Measurements from ENCODE around the gene UNC93B1.

The UNC93B1 gene

DNA sequence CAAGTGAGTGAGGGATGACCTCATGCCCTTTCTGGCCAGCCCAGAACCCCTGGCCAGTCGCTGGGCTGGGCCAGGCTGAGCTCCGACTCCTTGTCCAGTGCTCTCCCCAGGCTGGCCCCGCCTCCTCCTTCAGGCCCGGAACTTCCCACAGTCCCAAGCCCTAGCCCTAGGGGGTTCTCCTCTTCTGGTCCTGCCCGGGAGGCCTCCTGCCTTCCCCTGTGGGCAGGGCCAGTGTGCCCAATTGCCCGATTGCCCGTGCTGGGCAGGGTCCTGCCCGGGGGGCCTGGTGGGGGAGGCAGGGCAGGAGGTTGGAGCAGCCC lies 39.1 kb upstream of the UNC93B1 start:
- peaks cover 34% of the 10 kb centered on the region for H3K4me1 Mint-ChIP-seq
- DNase-seq (no peak), ATAC-seq (no peak)
- H3K27me3 Mint-ChIP-seq: no peaks in the 10 kb centered on the region
- H3K9me3 Mint-ChIP-seq: no peaks in the 10 kb centered on the region
- H3K4me3 Mint-ChIP-seq: no peak overlapping the region
- H3K27ac Mint-ChIP-seq: no peak overlapping the region

DNA sequence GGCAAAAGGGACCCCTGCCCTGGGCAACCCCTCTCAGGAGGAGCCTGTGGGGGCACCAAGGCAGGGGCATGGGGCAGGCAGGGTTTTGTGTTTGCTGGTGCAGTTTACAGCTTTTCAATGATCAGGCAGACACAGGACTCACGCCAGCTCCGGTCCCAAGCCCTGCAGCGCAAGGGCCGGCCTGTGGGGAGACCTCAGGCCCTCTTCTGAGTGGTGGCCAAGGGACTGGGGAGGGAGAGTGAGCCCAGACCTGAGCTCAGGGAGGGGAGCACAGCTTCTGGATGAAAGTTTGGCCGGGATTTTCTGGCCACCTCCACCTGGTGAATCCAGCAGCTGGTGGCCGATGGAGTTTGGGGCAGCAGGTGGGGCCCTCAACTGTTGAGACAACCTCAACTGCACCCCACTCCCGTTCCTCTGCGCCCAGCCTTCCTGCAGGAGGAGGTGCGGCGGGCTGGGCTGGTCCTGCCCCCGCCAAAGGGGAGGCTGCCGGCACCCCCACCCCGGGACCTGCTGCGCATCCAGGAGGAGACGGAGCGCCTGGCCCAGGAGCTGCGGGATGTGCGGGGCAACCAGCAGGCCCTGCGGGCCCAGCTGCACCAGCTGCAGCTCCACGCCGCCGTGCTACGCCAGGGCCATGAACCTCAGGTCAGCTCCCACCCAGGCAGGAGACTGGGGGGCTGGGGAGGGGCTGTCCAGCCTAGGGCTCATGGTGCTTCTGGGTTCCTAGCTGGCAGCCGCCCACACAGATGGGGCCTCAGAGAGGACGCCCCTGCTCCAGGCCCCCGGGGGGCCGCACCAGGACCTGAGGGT lies 38.5 kb upstream of the UNC93B1 start:
- no peaks in the 10 kb centered on the region for H3K9me3 Mint-ChIP-seq
- H3K27ac Mint-ChIP-seq: no peak overlapping the region
- H3K4me3 Mint-ChIP-seq: no peak overlapping the region
- DNase-seq (no peak), ATAC-seq (no peak)
- H3K27me3 Mint-ChIP-seq: no peaks in the 10 kb centered on the region
- H3K4me1 Mint-ChIP-seq: peaks cover 40% of the 10 kb centered on the region

DNA sequence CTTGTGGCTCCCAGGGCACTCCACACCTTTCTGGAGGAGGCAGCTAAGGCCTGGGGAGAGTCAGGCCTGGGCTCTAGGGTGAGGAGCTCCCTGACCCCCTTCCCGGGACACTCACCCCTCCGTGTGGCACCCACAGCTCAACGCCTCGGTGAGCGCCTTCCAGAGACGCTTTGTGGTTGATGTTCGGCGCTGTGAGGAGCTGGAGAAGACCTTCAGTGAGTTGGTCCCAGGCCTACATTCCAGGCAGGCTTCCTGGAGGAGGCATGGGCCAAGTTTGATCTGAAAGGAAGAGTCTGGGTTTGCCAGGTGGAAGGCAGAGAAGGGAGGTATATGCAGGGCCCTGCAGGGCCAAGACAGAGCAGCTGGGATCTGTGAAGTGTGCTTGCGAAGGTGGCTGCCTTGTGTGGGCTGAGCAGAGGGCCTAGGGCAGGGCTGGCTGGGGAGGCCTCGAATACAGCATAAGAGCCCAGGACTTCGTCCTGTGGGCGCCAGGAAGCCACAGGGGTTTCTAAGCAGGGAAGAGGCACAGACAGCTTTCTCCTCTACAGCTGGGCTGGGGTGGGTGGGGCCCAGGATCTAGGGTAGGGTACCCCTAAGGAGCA lies 37.8 kb upstream of the UNC93B1 start:
- H3K9me3 Mint-ChIP-seq: no peaks in the 10 kb centered on the region
- DNase-seq (no peak), ATAC-seq (no peak)
- peak overlapping the region in 1 of 2 donors; percentile 41 for H3K4me3 Mint-ChIP-seq
- no peaks in the 10 kb centered on the region for H3K27me3 Mint-ChIP-seq
- H3K27ac Mint-ChIP-seq: peak overlapping the region in 1 of 2 donors; percentile 74
- H3K4me1 Mint-ChIP-seq: peaks cover 47% of the 10 kb centered on the region

DNA sequence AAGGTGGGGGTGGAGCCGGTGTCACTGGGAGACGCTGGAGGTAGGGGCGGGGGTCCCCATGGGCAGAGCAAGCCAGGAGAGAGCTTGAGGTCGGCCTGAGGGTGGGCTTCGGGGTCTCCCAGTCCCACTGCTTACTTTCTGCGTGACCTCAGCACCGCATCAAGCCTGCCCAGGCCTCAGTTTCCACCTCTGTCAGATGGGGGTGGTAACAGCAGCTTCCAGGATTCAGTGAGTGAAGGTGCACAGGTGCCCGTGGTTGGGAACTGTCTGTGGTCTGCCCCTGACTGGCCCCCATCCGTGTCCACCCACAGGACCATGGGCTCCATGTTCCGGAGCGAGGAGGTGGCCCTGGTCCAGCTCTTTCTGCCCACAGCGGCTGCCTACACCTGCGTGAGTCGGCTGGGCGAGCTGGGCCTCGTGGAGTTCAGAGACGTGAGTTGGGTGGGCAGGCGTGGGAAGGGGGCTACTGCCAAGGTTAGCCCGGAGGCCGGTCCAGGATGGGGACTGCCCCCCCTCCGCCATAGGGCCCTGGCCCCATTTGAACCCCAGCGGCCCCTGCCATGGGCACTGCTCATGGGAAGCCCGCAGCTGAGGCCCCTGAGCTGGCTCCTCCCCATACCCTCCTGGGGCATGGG lies 37.2 kb upstream of the UNC93B1 start:
- H3K27ac Mint-ChIP-seq: peak overlapping the region in 1 of 2 donors; percentile 99
- no peaks in the 10 kb centered on the region for H3K27me3 Mint-ChIP-seq
- H3K4me3 Mint-ChIP-seq: peak overlapping the region; percentile 92 to 93
- H3K9me3 Mint-ChIP-seq: no peaks in the 10 kb centered on the region
- no peak for ATAC-seq
- peaks cover 53% of the 10 kb centered on the region for H3K4me1 Mint-ChIP-seq
- no peak for DNase-seq

DNA sequence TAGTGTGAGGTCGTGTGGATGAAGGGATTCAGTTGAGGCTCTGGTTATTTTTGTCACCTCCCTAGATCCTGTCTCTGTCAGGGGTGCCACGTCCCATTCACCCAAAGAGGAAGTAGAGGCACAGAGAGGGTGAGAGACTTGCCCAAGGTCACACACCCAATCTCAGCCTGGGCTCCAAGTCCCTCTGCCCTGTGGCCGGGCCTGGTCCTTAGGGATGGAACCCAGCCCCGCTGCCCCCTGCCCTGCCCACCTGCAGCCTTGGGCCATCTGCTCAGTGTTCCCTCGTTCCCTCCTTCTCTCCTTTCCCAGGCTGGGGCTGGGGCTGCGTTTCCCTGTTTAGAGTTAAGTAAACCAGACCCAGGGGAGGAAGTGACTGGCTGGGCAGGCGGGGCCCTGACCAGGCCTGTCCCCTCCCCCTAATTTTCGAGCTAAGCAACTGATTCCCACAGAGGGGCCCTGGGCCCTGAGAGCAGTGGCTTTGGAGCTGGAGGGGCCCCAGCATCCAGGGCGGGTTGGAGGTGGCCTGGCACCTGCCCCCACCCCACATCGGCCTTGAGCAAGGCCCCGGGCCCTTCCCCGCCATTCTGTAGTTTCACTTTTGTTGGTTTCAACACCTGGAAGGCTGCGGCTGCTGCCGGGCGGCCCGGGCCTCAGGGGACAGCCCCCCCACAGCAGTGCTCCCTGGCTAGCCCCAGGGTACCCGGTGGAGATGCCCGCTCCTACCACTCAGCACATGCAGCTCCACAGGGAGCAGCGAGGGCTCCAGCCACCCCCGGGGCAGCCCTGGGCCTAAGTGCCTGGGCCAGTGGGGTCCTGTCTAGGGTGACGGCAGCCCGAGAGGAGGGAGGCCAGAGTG lies 36.4 kb upstream of the UNC93B1 start:
- DNase-seq: peak; percentile 55 to 75
- Mint-ChIP-seq H3K4me3 (peak overlapping the region; percentile 92 to 93), H3K9me3 (no peaks in the 10 kb centered on the region), H3K4me1 (peaks cover 58% of the 10 kb centered on the region), H3K27me3 (no peaks in the 10 kb centered on the region), H3K27ac (peak overlapping the region; percentile 90 to 99)
- peak; percentile 75 for ATAC-seq

DNA sequence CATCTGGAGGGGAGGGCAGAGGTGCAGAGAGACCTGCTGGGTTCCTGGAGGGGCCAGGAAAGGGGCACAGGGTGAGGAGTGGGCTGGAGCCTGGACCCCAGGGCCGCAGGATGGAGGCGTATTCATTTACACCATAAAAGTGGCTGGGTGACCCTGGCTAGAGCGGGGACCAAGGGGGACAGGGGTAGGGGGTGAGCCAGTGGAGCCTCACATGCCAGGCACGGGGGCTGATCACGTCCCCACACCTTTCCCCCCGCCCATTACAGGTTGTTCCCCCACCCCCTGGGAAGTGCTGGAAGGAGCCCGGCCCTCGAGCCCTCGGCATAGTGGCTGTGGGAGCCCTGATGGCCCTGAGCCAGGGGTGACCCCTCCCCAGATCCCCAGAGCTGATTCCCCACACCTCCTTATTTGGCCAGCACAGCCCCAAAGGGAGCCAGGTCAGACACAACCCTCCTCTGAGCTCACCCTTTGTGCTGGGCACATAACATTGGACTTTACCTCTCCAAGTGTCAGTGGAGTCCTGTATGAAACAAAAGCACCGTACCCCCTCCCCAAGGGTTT lies 35.7 kb upstream of the UNC93B1 start:
- ATAC-seq (peak; percentile 6), DNase-seq (peak in 1 of 2 donors; percentile 19)
- peak overlapping the region; percentile 90 to 99 for H3K27ac Mint-ChIP-seq

DNA sequence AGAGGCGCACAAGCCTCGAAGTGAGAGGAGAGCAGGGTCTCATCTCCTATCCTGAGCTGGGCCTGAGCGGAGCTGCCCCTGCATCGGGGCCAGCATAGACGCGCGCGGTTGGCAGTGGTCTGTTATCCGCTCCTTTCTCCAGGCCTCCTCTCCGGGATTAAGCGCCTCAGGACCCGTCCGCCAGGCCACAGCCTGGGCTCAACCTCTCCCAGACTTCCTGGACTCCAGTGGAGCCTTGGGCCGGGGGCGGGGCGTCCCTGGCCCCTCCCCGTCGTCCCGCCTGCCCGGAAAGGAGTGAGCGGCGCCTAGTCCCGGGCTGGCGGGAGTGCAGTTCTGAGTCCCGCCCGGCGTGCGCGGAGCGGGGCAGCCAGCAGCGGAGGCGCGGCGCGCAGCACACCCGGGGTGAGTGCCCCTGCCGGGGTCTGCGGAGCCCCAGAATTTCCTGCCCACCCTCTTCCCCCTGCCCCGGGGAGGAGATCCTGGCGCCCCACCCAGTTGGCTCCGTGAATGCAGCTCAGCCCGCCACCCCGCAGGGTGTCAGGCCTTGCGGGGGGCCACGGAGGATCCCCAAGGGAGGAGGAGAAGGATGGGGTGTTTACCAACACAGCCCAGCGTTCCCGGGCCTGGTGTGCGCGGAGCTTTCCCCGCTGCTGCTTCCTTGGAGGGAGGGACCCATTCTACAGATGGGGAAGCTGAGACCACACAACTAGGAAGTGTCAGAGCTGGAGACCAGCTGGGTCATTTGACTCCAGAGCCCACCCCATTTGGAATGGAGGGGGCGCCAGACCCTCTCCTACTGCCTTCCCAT lies 35.0 kb upstream of the UNC93B1 start, which contains the start of gene TCIRG1:
TSS of gene TCIRG1 (plus strand) at position 308 of the 808 bp plus-strand sequence. CDS start 2,247 bp downstream, outside the sequence.
- Mint-ChIP-seq H3K27ac (peak within 1 kb of the TSS; percentile 90 to 99), H3K27me3 (no peaks in the 10 kb centered on the region), H3K9me3 (no peaks in the 10 kb centered on the region), H3K4me3 (peak within 1 kb of the TSS; percentile 92 to 93), H3K4me1 (peaks cover 58% of the 10 kb centered on the region)
- DNase-seq (peak; percentile 56 to 58), ATAC-seq (peak; percentile 61)

More for the DNA sequence above, 35.7 kb upstream of the UNC93B1 start:
- no peaks in the 10 kb centered on the region for H3K9me3 Mint-ChIP-seq
- no peaks in the 10 kb centered on the region for H3K27me3 Mint-ChIP-seq
- peak overlapping the region; percentile 92 to 93 for H3K4me3 Mint-ChIP-seq
- H3K4me1 Mint-ChIP-seq: peaks cover 58% of the 10 kb centered on the region

DNA sequence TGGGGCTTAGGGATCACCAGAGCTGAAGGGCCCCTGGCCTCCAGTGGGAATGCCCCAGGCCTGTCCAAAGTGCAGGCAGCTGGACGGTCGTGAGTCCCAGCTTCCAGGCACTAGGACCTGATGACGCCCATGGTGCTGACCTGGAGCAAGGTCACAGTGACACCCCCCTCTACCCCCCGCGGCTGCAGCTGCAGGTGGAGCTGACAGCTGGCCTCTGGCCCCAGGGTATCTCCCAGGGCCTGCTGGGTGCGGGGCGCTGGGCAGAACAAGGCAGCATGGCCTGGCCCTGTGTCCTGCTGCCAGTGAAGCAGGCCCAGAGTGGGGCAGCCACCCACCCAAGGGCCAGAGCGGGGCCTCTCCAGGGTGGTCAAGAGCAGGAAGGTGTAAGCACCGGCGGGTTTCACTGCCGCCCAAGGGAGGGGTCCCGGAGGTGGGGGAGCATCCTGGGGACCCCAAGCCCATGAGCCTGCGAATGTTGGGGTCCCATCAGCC lies 34.4 kb upstream of the UNC93B1 start:
- DNase-seq (no peak), ATAC-seq (no peak)
- Mint-ChIP-seq H3K27me3 (no peaks in the 10 kb centered on the region), H3K27ac (no peak overlapping the region), H3K4me1 (peaks cover 58% of the 10 kb centered on the region), H3K4me3 (peak overlapping the region; percentile 92 to 93), H3K9me3 (no peaks in the 10 kb centered on the region)

DNA sequence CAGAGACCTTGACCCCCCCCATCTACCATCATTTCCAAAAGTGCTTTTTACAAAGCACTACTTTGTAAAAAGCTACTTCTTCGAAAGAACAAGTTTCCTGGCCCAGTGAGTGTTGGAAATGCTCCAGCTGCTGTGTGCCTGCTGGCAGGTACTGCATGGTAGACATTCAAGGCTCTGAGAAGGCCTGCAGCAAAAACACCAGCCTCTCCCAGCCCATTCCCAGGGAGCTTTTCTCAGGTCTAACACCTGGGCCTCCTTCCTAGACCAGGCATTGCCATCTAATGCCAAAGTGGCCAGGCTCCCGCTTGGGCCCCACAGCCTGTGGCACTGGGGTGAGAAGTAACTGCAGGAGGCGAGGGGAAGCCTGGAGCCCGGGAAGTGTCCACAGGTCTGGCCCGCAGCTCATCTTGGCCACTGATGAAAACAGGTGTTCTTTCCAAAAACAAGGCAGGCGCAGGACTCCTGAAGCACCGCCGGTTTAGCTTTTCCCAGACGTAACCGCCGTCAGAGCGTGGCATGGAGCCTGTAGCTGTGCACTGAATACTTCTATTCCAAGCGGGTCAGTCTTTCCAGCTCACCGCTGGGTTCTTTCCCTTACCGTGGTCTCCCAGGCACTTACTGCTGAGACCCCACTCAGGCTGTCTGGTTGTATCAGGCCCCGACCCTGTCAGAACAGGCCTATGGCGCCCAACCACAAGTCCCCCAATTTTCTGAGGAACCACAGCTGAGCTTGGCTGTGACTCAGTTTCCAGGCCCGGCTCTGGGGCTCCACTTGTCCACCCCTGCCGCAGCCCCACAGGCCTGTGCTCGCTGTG lies 33.7 kb upstream of the UNC93B1 start:
- no peaks in the 10 kb centered on the region for H3K9me3 Mint-ChIP-seq
- H3K4me3 Mint-ChIP-seq: peak overlapping the region; percentile 19 to 66
- peak overlapping the region; percentile 92 to 98 for H3K27ac Mint-ChIP-seq
- ATAC-seq (no peak), DNase-seq (no peak)
- no peaks in the 10 kb centered on the region for H3K27me3 Mint-ChIP-seq
- peaks cover 58% of the 10 kb centered on the region for H3K4me1 Mint-ChIP-seq

DNA sequence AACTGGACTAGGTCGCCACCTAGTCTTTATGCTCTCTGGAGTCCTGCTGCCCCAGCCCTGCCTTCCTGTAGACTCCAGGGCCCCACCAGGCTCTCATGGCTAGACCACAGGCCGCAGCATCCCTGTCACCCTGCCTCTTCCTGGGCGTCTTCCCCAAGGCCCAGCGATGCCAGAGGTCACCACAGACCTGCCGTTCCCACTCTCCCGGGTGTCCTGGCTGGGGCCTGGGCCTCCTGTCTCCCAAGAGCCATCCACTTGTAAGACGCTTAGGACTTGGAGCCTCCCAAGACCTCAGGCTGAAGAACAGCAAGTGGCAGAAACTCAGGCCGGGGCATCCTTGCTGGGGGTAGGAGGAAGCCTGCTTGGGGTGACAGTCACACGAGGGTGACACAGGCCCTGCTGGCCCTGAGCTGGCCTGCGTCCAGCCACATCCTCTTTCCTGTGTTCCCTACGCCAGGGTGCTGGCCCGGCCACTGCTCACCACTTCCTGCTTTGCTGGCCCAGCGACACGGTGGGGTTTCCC lies 32.9 kb upstream of the UNC93B1 start:
- Mint-ChIP-seq H3K4me3 (peak overlapping the region; percentile 65 to 66), H3K9me3 (no peaks in the 10 kb centered on the region), H3K27me3 (no peaks in the 10 kb centered on the region), H3K27ac (peak overlapping the region; percentile 92 to 98), H3K4me1 (peaks cover 59% of the 10 kb centered on the region)
- DNase-seq (peak; percentile 18 to 57), ATAC-seq (peak; percentile 49)

DNA sequence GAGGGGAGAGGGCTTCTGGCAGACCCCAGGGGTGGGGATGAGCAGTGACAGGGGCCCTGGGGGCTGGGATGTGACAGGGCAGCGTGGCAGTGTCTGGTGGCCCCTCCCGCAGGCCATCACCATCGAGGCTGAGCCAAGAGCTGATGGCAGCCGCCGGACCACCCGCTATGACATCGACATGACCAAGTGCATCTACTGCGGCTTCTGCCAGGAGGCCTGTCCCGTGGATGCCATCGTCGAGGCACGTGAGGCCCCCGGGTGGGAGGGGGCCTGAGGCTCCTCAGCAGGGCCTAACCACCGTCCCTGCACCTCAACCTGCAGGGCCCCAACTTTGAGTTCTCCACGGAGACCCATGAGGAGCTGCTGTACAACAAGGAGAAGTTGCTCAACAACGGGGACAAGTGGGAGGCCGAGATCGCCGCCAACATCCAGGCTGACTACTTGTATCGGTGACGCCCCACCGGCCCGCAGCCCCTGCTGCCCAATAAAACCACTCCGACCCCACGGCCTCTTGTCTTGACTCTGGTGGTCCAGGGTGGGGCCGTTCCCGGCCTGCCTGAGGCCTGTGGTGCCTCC lies 32.3 kb upstream of the UNC93B1 start:
- H3K27me3 Mint-ChIP-seq: no peaks in the 10 kb centered on the region
- no peaks in the 10 kb centered on the region for H3K9me3 Mint-ChIP-seq
- peaks cover 60% of the 10 kb centered on the region for H3K4me1 Mint-ChIP-seq
- H3K27ac Mint-ChIP-seq: peak overlapping the region in 1 of 2 donors; percentile 98
- H3K4me3 Mint-ChIP-seq: no peak overlapping the region
- no peak for DNase-seq
- ATAC-seq: no peak

DNA sequence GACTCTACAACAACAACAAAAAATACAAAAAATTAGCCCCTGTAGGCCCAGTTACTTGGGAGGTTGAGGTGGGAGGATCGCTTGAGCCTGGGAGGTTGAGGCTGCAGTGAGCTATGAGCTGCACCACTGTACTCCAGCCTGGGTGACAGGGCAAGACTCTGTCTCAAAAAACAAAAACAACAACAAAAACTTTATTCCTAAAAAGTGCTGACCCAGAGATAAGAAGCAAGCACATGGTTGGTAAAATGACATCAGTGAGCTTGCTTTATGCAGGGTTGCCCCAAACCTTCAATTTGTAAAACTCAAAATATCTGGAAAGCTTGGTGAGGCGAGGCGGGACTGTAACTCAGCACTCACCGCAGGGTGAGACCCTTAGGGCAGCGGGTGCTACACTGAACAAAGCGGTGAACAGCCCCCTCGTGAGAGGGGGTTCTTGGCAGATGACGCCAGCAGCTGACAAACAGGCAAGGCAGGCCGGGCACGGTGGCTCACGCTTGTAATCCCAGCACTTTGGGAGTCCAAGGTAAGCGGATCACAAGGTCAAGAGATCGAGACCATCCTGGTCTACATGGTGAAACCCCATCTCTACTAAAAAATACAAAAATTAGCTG lies 31.5 kb upstream of the UNC93B1 start:
- ATAC-seq (no peak), DNase-seq (no peak)
- Mint-ChIP-seq H3K27ac (peak overlapping the region in 1 of 2 donors; percentile 25), H3K9me3 (no peaks in the 10 kb centered on the region), H3K4me1 (peaks cover 60% of the 10 kb centered on the region), H3K4me3 (no peak overlapping the region), H3K27me3 (no peaks in the 10 kb centered on the region)

DNA sequence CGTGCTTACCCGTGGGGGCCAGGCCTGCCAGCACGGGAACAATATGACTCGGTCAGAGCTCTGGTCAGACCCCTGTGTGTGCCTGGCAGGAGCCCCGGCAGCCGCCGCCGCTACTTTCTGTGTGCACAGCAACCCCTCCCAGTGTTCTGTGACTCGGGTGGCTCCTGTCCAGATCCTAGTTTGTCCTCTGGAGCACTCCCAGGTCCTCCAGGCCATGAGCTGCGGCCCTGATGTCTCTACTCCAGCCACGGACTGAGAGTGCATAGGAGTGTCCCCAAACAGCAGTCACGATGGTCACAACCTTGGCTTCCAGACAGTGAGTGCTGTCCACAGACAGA lies 29.8 kb upstream of the UNC93B1 start:
- Mint-ChIP-seq H3K4me1 (peaks cover 63% of the 10 kb centered on the region), H3K9me3 (no peaks in the 10 kb centered on the region), H3K27ac (peak overlapping the region; percentile 40 to 89)

More for the DNA sequence above, 29.8 kb upstream of the UNC93B1 start:
- no peak for DNase-seq
- ATAC-seq: no peak
- H3K4me3 Mint-ChIP-seq: no peak overlapping the region
- H3K27me3 Mint-ChIP-seq: no peaks in the 10 kb centered on the region
